SK-N-MC (cell line): ENCODE data around the gene TGFBRAP1.

Source experiments
- DNase-seq: peaks from one replicate; pipeline ENCODE4 v3.0.0-alpha.2; 2011; ENCODE audit warnings: low read depth, low spot score
- H3K27ac ChIP-seq: fragments of 200-600 bp; sonication (generic); 2 replicates; pipeline ENCODE4 v1.5.1; 2016; ENCODE audit warnings: mixed run types
- H3K36me3 ChIP-seq: fragments of 200-600 bp; sonication (generic); 2 replicates; pipeline ENCODE4 v1.6.1; 2017; ENCODE audit warnings: antibody characterized with exemption, low read length, mixed read lengths; ENCODE audit not compliant: insufficient read depth
- H3K4me3 ChIP-seq: fragments of 200-600 bp; sonication (generic); 2 replicates; pipeline ENCODE4 v1.5.1; 2016
- H3K9ac ChIP-seq: fragments of 200-600 bp; sonication (generic); 2 replicates; pipeline ENCODE4 v1.8.0; 2017; ENCODE audit warnings: mixed run types, mixed read lengths; ENCODE audit not compliant: insufficient read length
- H3K9me3 ChIP-seq: fragments of 200-600 bp; sonication (generic); 2 replicates; pipeline ENCODE4 v1.6.1; 2017; ENCODE audit warnings: low read depth, mild to moderate bottlenecking, antibody characterized with exemption, low read length, moderate library complexity, mixed read lengths
- EZH2 ChIP-seq: fragments of 200-600 bp; sonication (generic); IDR thresholded peaks from one replicate; pipeline ENCODE4 v1.6.1; 2017; ENCODE audit warnings: antibody characterized with exemption
- FOXP2 ChIP-seq: optimal IDR thresholded peaks from 2 replicates; pipeline ENCODE3; 2011; ENCODE audit warnings: mild to moderate bottlenecking, moderate library complexity; ENCODE audit not compliant: insufficient read depth; ENCODE audit errors: extremely low read length, control extremely low read depth
- POLR2AphosphoS5 ChIP-seq: IDR thresholded peaks from 2 replicates; pipeline ENCODE4 v1.6.1; 2012; ENCODE audit warnings: mild to moderate bottlenecking, low read depth, low read length, borderline replicate concordance

Gene TGFBRAP1, protein sequence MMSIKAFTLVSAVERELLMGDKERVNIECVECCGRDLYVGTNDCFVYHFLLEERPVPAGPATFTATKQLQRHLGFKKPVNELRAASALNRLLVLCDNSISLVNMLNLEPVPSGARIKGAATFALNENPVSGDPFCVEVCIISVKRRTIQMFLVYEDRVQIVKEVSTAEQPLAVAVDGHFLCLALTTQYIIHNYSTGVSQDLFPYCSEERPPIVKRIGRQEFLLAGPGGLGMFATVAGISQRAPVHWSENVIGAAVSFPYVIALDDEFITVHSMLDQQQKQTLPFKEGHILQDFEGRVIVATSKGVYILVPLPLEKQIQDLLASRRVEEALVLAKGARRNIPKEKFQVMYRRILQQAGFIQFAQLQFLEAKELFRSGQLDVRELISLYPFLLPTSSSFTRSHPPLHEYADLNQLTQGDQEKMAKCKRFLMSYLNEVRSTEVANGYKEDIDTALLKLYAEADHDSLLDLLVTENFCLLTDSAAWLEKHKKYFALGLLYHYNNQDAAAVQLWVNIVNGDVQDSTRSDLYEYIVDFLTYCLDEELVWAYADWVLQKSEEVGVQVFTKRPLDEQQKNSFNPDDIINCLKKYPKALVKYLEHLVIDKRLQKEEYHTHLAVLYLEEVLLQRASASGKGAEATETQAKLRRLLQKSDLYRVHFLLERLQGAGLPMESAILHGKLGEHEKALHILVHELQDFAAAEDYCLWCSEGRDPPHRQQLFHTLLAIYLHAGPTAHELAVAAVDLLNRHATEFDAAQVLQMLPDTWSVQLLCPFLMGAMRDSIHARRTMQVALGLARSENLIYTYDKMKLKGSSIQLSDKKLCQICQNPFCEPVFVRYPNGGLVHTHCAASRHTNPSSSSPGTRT

DNA sequence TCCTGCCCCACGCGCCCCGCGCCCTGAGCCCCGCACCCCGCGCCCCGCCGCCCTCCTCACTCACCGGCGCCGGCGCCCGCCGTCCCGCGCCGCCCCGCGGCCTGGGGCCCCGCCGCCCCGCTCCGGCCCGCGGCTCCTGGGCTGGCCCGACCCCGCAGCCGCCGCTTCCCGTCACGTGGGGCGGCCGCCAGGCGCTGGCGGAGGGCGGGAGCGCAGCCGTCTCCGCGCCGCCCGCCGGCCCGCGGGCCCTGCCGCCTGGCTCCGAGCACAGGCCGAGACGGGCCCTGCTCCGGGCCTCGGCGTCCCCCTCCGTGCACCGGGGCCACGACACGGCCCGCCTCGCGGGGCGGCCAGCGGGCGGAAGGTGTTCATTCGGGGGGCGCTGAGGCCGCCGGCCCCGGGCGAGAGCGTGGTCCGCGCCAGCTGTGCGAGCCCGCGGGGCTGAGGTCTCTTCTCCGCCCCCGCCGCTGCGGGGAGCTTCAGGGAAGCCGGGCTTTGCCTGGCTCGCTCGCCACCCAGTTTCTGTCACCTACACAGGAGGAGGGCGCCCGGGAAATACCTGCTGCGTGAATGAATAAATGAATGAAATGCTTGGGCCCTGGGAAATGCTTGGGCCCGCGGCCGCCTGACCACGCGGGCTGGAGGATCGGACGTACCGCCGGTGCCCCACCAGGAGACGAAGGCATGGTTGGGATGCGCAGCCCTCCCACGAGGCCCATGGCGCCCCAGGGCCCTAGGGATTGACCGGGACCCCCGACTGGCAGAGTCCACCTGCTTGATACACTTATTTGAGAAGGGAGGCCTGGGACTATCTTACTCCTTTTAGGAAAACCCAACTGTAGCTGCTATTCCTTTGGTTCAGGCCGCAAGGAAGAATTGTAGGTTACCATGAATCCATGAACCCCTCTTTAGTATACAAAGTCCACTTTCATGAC is at the start of gene TGFBRAP1:
Gene TGFBRAP1 (minus strand): TSS at position 175 of the 935 bp plus-strand sequence. CDS start 21,434 bp downstream, outside the sequence.
- TF ChIP-seq POLR2AphosphoS5 (peak; percentile 37; the same call in 1 of the 2 replicates), EZH2 (no peak)
- Histone ChIP-seq H3K27ac (peak within 1 kb of the TSS; percentile 64), H3K4me3 (peak within 1 kb of the TSS; percentile 87), H3K9me3 (no peaks in the 10 kb centered on the region), H3K36me3 (peaks cover 12% of the 10 kb centered on the region), H3K9ac (peak within 1 kb of the TSS; percentile 96)
- DNase-seq, result no peak

DNA sequence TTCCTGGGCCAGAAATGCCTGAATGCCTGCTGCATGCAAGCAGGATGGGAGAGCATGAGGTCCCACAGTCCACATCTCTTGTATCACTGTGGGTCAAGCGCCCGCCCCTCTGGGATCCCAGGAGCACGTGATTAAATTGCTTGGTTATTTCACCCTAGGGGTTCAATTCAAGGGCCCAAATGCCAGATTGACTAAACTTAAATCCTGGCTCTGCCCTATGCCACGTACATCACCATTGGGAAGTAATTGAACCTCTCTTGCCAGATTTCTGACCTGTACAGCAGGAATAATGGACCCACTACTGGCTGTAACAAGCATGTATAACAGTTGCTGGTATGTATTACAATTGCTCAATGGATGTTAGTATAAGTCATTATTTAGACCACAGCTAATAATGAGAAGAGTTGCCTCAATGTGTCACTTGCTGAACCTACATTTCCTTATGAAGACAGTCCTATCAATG is 49.4 kb upstream of the TGFBRAP1 start:
- H3K4me3 ChIP-seq, result no peak overlapping the region
- DNase-seq, result no peak
- TF ChIP-seq EZH2 (no peak), FOXP2 (no peak), POLR2AphosphoS5 (no peak)
- no peak overlapping the region for H3K9ac ChIP-seq
- H3K36me3 ChIP-seq, result peaks cover 6% of the 10 kb centered on the region; the same call in 1 of the 2 replicates
- no peaks in the 10 kb centered on the region for H3K9me3 ChIP-seq
- no peak overlapping the region for H3K27ac ChIP-seq

DNA sequence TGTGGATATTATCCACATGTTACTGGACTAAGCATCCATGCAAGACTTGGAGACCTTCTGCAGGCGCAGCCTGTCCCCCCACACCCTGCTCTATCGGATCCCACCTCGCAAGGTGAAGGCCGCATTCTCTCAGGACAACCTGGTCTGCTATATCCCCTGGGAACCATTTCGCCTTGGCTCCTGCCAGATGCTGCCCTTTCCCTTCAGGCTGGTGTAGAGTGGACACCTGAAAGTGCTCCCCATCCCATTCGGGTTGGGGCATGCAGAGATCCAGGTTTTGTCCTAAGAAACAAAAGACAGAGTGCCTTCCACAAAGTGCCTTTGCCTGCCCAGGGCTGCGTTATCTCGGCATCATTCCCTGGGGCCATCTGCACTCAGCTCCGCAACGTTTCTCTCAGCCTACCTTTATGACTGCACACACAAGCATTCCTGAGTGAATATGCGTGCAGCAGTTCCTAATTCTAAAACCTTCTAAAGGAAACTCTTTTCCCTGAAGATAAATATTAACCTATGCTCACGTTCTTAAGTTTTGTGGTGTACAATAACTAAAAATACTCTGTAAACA is 48.8 kb upstream of the TGFBRAP1 start:
- Histone ChIP-seq H3K9ac (no peak overlapping the region), H3K4me3 (no peak overlapping the region), H3K9me3 (no peaks in the 10 kb centered on the region), H3K36me3 (peaks cover under 1% of the 10 kb centered on the region; the same call in 1 of the 2 replicates), H3K27ac (no peak overlapping the region)
- DNase-seq, result no peak
- TF ChIP-seq FOXP2 (no peak), POLR2AphosphoS5 (no peak), EZH2 (no peak)

DNA sequence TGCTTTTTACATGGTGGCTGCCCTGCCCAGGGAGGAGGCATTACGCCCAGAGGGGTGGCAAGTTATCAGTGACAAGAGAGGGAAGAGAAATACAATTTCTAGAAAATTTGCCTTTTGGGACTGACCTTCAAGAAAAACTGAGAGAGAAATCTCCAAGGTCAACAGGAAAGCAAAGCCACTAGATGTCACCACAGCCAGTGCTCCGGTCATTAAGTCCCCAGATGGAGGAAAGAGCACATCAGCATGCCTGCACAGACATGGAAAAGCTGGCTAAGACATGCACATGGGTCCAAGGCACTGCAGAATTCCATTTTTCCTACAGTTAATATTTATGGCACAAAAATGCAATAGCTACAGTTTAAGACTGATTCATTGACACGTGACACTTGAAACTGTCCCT is 48.3 kb upstream of the TGFBRAP1 start:
- Histone ChIP-seq H3K9ac (no peak overlapping the region), H3K27ac (no peak overlapping the region), H3K9me3 (no peaks in the 10 kb centered on the region), H3K4me3 (no peak overlapping the region), H3K36me3 (no peaks in the 10 kb centered on the region; the same call in 1 of the 2 replicates)
- TF ChIP-seq FOXP2 (no peak), POLR2AphosphoS5 (no peak), EZH2 (no peak)
- DNase-seq, result no peak

DNA sequence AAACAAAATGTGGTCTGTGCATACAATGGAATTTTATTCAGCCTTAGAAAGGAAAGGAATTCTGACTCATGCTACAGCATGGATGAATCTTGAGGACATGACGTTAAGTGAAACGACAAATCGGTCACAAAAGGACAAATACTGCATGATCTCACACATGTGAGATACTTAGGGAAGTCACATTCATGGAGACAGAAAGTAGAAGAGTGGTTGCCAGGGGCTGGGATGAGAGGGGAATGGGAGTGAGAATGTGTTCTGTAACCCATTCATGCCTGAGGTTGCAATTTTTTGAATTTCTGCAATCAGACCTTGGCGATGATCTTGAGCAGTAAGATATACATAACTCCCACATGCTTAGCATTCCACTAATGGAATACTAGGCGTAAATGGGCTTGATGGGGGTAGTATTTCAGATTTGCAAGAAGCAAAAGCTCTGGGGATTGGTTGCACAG is 47.3 kb upstream of the TGFBRAP1 start:
- no peaks in the 10 kb centered on the region; the same call in 1 of the 2 replicates for H3K36me3 ChIP-seq
- no peak overlapping the region for H3K27ac ChIP-seq
- H3K4me3 ChIP-seq, result no peak overlapping the region
- TF ChIP-seq FOXP2, result no peak
- no peak for TF ChIP-seq EZH2
- no peak for TF ChIP-seq POLR2AphosphoS5
- no peaks in the 10 kb centered on the region for H3K9me3 ChIP-seq
- no peak overlapping the region for H3K9ac ChIP-seq
- DNase-seq, result no peak

DNA sequence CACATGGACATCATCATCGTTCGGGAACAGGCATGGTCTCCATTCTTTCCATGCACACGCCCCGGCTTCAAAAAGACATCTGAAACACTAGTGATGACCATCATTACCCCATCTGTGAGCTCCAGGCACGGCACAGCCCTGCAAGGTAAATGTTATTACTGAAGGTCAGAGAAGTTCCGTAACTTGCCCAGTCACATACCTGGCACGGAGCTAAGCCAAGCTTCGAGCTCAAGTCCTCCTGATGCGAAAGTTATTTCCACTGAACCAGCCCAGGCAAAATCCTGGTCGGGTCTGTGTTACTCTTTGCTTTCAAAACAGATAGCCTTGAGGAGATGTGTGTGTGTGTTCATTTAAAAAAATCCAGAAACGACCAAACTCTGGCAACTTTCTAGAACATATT is 46.5 kb upstream of the TGFBRAP1 start:
- H3K27ac ChIP-seq, result no peak overlapping the region
- no peak overlapping the region for H3K4me3 ChIP-seq
- no peak for DNase-seq
- H3K9ac ChIP-seq, result no peak overlapping the region
- no peaks in the 10 kb centered on the region for H3K9me3 ChIP-seq
- no peak for TF ChIP-seq POLR2AphosphoS5
- TF ChIP-seq FOXP2, result no peak
- TF ChIP-seq EZH2, result no peak
- H3K36me3 ChIP-seq, result no peaks in the 10 kb centered on the region; the same call in 1 of the 2 replicates

DNA sequence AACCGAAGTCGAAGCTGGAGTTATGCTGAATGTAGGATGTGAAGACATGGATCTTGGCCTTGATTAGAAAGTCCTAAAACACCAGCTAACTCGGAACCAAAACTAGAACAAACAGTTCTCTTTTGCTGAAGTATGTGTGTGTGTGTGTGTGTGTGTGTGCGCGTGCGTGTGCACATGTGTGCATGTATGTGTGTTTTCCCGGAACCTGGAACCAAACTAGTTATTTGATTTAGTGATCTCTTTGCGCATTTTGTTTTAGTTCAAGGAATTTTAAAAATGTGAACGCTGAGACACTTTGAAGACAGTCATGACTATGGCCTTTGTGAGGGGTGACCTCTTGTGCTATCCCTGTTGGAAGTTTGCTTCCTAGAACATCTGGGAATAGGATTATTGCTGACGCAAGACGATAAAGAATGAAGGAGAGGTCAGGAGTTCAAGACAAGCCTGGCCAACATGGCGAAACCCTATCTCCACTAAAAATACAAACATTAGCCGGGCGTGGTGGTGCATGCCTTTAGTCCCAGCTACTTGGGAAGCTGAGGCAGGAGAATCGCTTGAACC is 45.5 kb upstream of the TGFBRAP1 start:
- no peaks in the 10 kb centered on the region; the same call in 1 of the 2 replicates for H3K36me3 ChIP-seq
- H3K27ac ChIP-seq, result no peak overlapping the region
- H3K9ac ChIP-seq, result no peak overlapping the region
- no peak for DNase-seq
- TF ChIP-seq EZH2 (no peak), POLR2AphosphoS5 (no peak), FOXP2 (no peak)
- H3K9me3 ChIP-seq, result no peaks in the 10 kb centered on the region
- no peak overlapping the region for H3K4me3 ChIP-seq
